Measurements from ENCODE around the gene C22orf39.

GRCh38 chr22:19434401-19434800 lies 13.1 kb downstream of the C22orf39 start:
- no peak for TF ChIP-seq CEBPB (IDR thresholded peaks at IDR 0.05; ENCODE audit: borderline replicate concordance in 1 of 2, low read depth in 2 of 2, low read length in 2 of 2)
- TF ChIP-seq EZH2 (IDR thresholded peaks at IDR 0.05; ENCODE audit: borderline replicate concordance, control insufficient read depth, low read depth, low read length) = no peak
- TF ChIP-seq CUX1 (IDR thresholded peaks at IDR 0.05; ENCODE audit: insufficient replicate concordance, low read depth, low read length) = no peak
- no peak for TF ChIP-seq CTCF (IDR thresholded peaks at IDR 0.05 in 2 of 3, conservative IDR thresholded peaks at IDR 0.05 in 1 of 3; ENCODE audit: control insufficient read depth in 2 of 3, extremely low read depth in 1 of 3, insufficient read depth in 1 of 3, low read depth in 3 of 3, low read length in 3 of 3)
